Astrocyte (in vitro differentiated cells and primary cell): ENCODE results near the gene STXBP1.

ENCODE experiments used
- EZH2 ChIP-seq: IDR thresholded peaks from 2 replicates; pipeline ENCODE4 v1.6.1; 2012; ENCODE audit warnings: mild to moderate bottlenecking, low read length, inconsistent platforms; ENCODE audit not compliant: insufficient read depth
- TF ChIP-seq, protein P1 (sequence below): IDR thresholded peaks from 2 replicates; pipeline ENCODE4 v1.5.1; 2011; ENCODE audit warnings: low read depth, mild to moderate bottlenecking, inconsistent platforms, low read length, moderate library complexity; ENCODE audit not compliant: insufficient read depth

GRCh38 chr9:127614961-127615360 lies 2.9 kb downstream of the STXBP1 start:
- TF ChIP-seq, protein P1, sequence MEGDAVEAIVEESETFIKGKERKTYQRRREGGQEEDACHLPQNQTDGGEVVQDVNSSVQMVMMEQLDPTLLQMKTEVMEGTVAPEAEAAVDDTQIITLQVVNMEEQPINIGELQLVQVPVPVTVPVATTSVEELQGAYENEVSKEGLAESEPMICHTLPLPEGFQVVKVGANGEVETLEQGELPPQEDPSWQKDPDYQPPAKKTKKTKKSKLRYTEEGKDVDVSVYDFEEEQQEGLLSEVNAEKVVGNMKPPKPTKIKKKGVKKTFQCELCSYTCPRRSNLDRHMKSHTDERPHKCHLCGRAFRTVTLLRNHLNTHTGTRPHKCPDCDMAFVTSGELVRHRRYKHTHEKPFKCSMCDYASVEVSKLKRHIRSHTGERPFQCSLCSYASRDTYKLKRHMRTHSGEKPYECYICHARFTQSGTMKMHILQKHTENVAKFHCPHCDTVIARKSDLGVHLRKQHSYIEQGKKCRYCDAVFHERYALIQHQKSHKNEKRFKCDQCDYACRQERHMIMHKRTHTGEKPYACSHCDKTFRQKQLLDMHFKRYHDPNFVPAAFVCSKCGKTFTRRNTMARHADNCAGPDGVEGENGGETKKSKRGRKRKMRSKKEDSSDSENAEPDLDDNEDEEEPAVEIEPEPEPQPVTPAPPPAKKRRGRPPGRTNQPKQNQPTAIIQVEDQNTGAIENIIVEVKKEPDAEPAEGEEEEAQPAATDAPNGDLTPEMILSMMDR, result no peak
- no peak for TF ChIP-seq EZH2
